GM15510 (cell line): ENCODE data around the gene RBM10.

Source experiments
- POLR2A ChIP-seq: IDR thresholded peaks from 3 replicates; pipeline ENCODE4 v1.6.1; 2011; ENCODE audit warnings: borderline replicate concordance; ENCODE audit not compliant: insufficient read length; ENCODE audit errors: extremely low read depth

The RBM10 gene

DNA sequence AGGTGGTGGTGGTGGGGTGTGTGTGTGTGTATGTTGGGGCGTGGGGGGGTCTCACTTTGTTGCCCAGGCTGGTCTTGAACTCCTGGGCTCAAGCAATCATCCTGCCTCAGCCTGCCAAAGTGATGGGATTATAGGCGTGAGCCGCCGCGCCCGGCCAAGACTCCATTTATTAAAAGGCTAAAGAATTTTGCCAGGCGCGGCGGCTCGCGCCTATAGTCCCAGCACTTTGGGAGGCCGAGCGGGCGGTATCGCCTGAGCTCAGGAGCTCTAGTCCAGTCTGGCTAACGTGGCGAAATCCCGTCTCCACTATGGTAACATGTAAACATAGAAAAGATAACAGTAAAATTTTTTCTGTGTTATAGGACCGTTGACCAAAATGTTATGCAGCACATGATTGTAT is 44.9 kb downstream of the RBM10 start:
- no peak for TF ChIP-seq POLR2A

DNA sequence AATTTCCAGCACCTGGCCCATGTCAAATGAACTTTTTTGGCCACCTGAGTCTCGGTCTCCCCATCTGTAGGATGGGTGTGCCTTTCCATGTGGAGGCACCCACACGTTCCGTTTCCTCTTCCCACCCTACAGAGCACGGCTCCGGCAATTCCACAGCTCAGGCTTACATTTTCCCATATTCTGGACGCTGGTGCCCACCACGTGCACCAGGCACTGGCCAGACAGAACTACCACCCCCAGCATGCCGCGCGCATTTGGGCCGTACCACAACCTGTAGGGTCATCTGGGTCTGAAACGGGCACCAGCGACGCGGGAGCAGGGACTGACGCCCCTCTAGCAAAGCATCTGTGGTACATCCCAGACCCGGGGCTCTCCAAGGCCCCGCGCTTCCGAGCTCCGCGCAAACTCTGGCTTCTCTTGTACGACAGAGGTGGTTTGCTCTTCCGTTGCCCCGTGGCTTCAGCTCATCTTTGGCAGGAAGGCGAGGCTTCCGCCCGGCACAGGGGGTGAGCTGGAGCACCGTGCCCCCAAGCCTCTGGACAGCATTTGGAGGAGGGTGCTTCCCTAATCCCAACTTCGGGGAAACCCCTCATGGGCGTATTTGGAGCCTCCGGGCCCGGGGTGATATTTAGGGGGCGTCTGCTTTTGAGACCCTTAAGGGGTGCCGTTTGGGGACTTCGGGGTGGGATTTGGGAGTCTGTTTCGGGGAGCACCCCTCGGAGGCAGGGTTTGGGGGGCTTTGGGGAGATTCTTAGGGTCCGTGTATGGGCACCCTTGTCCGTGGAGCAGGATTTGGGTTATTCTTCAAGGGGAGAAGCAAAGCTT is 45.6 kb downstream of the RBM10 start:
- TF ChIP-seq POLR2A = peak; percentile 78

DNA sequence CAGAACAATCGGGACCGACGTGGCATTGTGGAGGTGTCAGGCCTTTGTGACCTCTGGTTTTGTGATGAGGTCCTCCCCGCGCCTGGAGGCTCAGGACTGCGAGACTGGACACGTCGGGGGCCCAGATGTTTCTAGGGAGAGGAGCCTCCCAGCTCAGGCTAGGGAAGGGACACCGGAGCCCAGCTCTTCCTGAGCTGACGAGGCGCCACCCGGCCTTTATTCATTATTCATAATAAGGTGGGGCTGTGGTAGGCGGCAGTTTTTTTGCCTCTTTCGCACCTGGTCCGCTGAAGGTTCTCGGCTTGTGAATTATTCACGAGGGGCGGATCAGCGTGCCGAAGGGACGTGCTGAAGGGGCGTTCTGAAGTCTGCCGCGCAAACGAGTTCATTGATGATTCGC is 46.3 kb downstream of the RBM10 start:
- peak; percentile 37 for TF ChIP-seq POLR2A

DNA sequence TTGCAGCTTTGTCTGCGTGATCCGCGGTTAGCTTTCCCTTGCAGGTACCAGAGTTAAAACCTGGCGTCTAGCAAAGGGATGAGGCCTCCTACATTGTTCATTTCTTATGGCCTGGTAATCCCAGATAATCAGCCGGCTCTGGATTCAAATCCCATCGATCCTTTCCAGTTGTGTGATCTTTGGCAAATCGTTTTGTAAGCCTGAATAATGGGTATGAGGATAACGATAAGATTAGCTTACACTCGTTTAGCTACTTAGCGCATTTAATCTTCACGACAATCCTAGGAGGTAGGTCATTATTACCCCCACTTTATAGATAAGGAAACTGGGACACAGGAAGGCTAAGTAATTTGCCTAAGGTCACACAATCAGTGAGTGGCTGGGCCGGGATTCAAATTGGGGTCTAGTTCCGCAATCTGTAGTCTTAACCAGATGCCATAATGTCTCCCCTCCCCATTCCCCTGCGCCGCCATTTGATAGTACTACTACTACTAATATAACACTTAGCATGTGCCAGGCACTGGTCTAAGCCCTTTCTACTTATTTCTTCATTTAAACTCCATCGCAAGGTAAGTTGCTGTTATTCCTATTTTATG is 46.9 kb downstream of the RBM10 start:
- no peak for TF ChIP-seq POLR2A

DNA sequence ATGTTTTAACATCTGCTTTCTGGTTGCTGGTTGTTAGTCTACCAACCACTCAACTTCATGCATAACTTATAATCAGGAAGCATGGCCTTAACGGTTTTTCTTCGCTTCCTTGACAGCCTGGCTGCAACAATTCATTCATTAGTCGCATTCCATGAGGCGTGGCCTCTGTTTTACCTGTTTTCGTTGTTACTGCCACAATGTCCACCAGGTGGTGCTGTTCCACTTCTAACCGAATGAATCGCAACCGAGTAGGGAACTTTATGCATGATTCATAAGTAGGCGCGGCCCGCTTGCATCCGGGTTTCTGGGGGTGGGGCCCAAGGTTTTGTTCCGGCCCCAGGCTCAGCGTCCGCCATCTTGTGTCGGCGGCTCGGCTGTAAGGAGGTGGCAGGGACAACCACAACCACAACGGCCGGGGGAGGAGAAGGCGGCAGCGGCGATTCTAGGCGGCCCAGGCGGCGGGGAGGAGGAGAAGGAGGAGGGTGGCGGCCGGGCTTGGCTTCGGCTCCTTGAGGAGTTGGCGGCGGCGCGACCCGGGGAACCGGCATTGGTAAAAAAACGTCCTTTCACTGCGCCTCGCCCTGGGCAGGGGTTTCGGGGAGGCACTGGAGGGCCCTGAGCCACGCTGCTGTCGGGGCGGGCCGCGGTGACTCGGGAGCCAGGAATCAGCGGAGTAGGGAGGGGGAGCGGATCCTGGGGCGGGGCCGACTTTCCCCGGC is 48.6 kb downstream of the RBM10 start, which contains the start of gene UBA1:
TSS of gene UBA1 (plus strand) at position 355 of the 719 bp plus-strand sequence. CDS start 4,974 bp downstream, outside the sequence.
- peak; percentile 88 for TF ChIP-seq POLR2A

DNA sequence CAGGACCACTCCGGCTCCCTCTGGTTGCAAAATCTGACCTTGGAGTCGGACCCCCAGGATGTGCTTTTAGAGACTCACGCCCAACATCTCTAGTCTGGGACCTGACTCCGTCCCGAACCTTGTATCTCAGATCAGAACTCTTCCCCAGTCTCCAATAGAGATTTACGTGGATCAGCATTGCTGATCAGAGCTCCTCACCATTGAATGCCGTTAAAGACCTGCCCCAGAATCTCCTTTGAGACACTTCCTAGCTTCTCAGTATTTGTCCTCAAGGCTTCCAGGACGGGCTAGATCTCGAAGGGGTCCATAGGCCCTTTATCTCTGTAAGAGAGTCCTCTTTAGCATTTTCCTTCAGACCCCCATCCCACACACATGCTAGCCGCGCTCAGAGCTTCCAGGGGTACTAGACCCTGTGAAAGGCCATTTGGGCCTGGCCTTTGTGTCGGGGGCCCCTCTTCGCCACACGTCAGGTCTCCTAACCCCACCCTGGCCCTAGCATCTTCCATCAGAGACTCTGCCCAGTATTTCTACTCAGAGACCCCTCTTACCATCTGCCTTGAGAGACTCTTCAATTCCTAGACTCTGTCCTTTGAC is 49.3 kb downstream of the RBM10 start:
- TF ChIP-seq POLR2A = no peak

DNA sequence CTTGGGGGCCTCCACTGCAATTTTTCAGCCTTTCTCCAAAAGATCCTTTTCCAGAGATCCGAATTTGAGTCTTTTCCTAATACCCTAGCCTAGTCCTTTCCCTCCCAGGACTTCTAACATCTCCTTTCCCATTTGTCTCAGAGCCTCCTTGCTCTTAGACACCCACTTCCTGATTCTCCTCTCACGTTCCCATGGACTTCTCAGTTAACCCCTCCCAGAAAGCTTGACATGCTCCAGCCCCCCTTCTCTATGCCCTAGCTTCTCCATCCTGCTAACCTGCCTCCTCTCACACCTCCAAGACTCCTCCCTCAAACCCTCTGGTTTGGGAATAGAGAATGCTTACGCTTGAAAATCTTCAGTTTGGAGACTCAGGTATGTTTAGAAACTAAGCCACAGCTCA is 51.1 kb downstream of the RBM10 start:
- TF ChIP-seq POLR2A = no peak

DNA sequence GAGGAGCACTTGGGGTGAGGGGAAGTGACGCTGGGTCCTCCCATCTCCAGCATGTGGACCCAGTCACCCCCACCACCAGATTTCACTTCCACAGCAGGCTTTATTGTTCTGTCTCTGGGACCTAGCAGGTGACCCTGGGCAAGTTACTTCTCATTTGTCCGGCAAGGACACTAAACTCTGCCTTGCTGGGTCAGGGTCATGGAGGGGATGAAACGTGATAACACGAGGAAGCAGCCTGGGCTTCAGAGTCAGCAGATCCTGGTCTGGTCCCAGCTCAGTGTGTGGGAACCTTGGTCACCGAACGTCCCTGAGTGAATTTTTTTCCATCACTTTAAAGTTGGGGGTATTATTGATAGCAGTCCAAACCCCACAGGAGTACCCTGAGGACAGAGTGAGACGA is 52.5 kb downstream of the RBM10 start:
- TF ChIP-seq POLR2A = no peak

DNA sequence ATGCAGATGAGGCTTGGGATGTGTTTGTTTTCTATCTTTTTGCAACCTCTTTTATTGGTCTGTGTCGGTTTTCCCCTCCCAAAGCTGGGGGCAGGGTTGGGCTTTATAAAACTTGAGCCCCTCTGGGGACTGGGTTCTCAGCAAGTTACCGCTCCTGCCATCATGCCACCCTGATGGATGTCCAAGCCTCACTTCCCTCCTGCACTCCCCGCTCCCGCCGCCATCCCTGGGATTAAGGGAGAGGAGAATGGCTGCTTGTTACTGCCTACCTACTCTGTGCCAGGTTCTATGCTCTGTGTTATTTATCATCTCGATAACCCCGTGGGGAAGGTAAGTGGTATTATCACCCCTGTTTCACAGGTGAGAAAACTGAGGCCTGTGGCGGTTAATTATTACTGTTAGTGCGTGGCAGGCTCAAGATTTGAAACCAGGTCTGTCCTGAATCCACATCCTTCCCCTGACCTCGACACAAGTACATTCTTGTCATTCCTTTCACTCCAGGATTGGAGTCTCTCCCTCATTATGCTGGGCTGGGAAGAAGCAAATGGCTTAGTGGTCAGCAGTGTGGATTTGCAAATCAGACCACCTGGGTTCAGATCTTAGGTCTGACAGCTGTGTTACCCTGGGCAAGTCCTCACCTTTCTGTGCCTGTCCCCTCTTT is 53.1 kb downstream of the RBM10 start:
- TF ChIP-seq POLR2A = no peak

DNA sequence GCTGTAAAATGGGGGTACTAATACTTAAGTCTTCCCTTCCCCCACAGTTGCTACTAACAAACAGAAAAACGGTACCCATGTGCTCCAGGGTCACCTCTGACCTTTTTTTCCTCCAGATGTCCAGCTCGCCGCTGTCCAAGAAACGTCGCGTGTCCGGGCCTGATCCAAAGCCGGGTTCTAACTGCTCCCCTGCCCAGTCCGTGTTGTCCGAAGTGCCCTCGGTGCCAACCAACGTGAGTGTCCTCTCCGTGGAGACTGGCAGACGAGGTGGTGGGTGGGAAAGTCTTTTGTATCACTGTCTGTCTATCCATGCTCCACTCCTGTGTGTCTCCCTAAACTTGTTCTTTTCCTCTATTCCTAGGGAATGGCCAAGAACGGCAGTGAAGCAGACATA is 53.7 kb downstream of the RBM10 start:
- no peak for TF ChIP-seq POLR2A

DNA sequence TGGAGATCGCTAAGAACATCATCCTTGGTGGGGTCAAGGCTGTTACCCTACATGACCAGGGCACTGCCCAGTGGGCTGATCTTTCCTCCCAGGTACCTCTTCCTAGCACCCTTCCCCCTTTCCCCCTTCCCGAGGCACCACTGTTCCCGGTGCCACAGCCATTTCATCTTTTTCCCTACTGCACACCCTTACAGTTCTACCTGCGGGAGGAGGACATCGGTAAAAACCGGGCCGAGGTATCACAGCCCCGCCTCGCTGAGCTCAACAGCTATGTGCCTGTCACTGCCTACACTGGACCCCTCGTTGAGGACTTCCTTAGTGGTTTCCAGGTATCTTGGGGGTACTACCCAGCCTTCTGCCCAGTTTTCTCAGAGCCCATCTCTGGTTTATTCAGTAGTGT is 54.3 kb downstream of the RBM10 start:
- TF ChIP-seq POLR2A = no peak

DNA sequence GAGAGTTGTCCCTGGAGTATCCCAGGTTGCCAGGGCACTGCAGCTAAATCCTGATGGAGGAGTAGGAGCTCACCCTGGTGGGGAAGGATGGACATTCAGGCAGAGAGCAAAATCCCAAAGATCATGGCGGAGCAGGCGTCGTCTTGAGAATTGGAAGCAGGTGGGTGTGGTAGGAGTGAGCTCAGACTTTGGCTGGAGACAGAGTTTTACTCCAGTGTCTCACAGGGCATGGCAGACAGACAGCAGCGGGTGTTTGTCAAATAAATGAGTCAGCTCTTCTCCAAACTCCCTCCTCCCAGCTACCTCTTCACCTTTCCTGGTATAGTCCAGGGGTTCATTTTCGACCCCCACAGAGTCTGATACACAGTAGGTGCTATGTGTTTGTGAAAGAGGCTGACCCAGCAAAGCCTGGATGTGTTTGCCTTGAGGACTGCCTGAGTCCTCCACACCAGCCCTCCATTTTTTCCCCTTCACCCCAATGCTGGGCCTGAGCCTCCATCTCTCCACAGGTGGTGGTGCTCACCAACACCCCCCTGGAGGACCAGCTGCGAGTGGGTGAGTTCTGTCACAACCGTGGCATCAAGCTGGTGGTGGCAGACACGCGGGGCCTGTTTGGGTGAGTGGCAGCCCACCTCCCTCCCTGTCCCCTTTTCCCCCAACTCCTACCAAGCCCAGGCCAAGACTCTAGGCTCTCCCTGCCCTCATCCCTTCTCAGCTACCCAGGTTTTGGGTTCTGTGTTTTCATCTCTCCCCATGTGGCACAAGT is 55.5 kb downstream of the RBM10 start:
- TF ChIP-seq POLR2A = no peak

DNA sequence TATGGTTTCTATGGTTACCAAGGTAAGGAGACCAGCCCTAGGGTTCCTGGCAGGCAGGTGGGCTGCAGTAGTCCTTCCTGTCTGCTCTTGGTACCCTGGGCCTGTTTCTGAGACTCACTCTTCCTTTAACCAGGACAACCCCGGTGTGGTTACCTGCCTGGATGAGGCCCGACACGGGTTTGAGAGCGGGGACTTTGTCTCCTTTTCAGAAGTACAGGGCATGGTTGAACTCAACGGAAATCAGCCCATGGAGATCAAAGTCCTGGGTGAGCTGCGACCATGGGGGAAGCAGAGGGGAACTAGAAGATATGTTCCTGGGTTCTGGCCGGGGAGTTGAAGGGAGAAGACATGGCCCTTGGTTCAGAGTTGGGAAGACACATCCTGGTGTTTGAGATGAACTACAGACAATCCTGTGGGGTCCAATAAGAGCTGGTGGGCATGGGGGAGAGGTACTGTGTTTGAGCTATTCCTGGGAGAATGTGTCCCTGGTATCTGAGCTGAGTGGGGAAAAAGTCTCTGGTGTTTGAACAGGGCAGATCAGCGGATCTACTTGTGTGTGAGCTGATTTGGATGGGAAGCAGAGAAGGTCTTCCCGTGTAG is 56.4 kb downstream of the RBM10 start:
- TF ChIP-seq POLR2A = no peak
